Erythroblast (primary cell): ENCODE results near the gene INPP5K.
"Not testable (repeated sequence)": the region's sequence is repeated elsewhere in the genome, so short reads cannot be mapped to it uniquely, and the experiment has no call there.

Experiments
- DNase-seq, 2 experiments: peaks; one replicate each; lab custom pipeline; 2025; lab: John Stamatoyannopoulos, UW
- GATA1 ChIP-seq: IDR thresholded peaks from 2 replicates; pipeline ENCODE4 v1.6.1; 2011; ENCODE audit warnings: low read depth, mild to moderate bottlenecking, control low read depth, low read length, moderate library complexity
- POLR2A ChIP-seq: IDR thresholded peaks from 2 replicates; pipeline ENCODE4 v1.6.1; 2011; ENCODE audit warnings: mild to moderate bottlenecking, low read length

Gene INPP5K

GRCh38 chr17:1467898-1468492 lies 48.4 kb downstream of the INPP5K start:
- TF ChIP-seq POLR2A (no peak), GATA1 (no peak)
- DNase-seq, result no peak

- no peak for TF ChIP-seq POLR2A
- no peak for TF ChIP-seq GATA1
- DNase-seq, result no peak
Observed at GRCh38 chr17:1467258-1467657, 49.2 kb downstream of the INPP5K start.

GRCh38 chr17:1464186-1464585 lies 52.2 kb downstream of the INPP5K start:
- TF ChIP-seq POLR2A, result no peak
- no peak for TF ChIP-seq GATA1
- no peak for DNase-seq

- TF ChIP-seq GATA1 (no peak), POLR2A (no peak)
- no peak for DNase-seq
Observed at GRCh38 chr17:1462164-1463112, 54.0 kb downstream of the INPP5K start.

GRCh38 chr17:1461198-1461944 lies 55.0 kb downstream of the INPP5K start:
- DNase-seq, result no peak
- TF ChIP-seq POLR2A (no peak), GATA1 (no peak)

GRCh38 chr17:1460233-1460632 lies 56.2 kb downstream of the INPP5K start:
- no peak for DNase-seq
- no peak for TF ChIP-seq POLR2A
- no peak for TF ChIP-seq GATA1

- TF ChIP-seq POLR2A (peak; percentile 89), GATA1 (no peak)
- DNase-seq, result peak; percentile 96 to 99
Observed at GRCh38 chr17:1455797-1456599, 60.4 kb downstream of the INPP5K start, which contains the start of gene CRK. TSS of gene CRK (minus strand) at chr17:1456232. CDS start at chr17:1456117, 115 bp downstream.

- TF ChIP-seq POLR2A (no peak), GATA1 (no peak)
Observed at GRCh38 chr17:1455291-1455796, 61.1 kb downstream of the INPP5K start.

GRCh38 chr17:1454541-1454940 lies 61.9 kb downstream of the INPP5K start:
- DNase-seq, result no peak

More at GRCh38 chr17:1455291-1455796, 61.1 kb downstream of the INPP5K start:
- DNase-seq, result peak; percentile 77 to 81

GRCh38 chr17:1453694-1454093 lies 62.7 kb downstream of the INPP5K start:
- DNase-seq, result not testable (repeated sequence)

More at GRCh38 chr17:1454541-1454940, 61.9 kb downstream of the INPP5K start:
- TF ChIP-seq GATA1, result no peak
- TF ChIP-seq POLR2A, result no peak

- no peak for DNase-seq
- TF ChIP-seq POLR2A, result no peak
- no peak for TF ChIP-seq GATA1
Observed at GRCh38 chr17:1452836-1453235, 63.6 kb downstream of the INPP5K start.

- DNase-seq, result not testable (repeated sequence)
Observed at GRCh38 chr17:1450261-1450660, 66.2 kb downstream of the INPP5K start.

- TF ChIP-seq POLR2A, result no peak
Observed at GRCh38 chr17:1449412-1449967, 66.9 kb downstream of the INPP5K start.

More at GRCh38 chr17:1449412-1449967, 66.9 kb downstream of the INPP5K start:
- no peak for DNase-seq
